ENCODE data around the gene BCL2L13.
"Not testable (repeated sequence)": the region's sequence is repeated elsewhere in the genome, so short reads cannot be mapped to it uniquely, and the experiment has no call there.

BCL2L13 gene

GRCh38 chr22:17728786-17729185 is 90.2 kb downstream of the BCL2L13 start:
- no peak for DNase-seq (ENCODE audit: low spot score)

GRCh38 chr22:17729561-17729960 is 91.0 kb downstream of the BCL2L13 start:
- DNase-seq (ENCODE audit: low spot score): no peak

- DNase-seq (ENCODE audit: low spot score): no peak
These were observed 93.8 kb downstream of the BCL2L13 start for GRCh38 chr22:17732251-17732854.

GRCh38 chr22:17733466-17733865 is 94.9 kb downstream of the BCL2L13 start:
- DNase-seq (ENCODE audit: low spot score): no peak

- DNase-seq (ENCODE audit: low spot score): no peak
These were observed 95.6 kb downstream of the BCL2L13 start for GRCh38 chr22:17734187-17734586.

GRCh38 chr22:17738386-17739128 is 100.0 kb downstream of the BCL2L13 start:
- no peak for DNase-seq (ENCODE audit: low spot score)

GRCh38 chr22:17739196-17739975 is 100.8 kb downstream of the BCL2L13 start:
- DNase-seq (ENCODE audit: low spot score): no peak

GRCh38 chr22:17741866-17742526 is 103.4 kb downstream of the BCL2L13 start:
- no peak for DNase-seq (ENCODE audit: low spot score)

GRCh38 chr22:17742527-17742902 is 104.0 kb downstream of the BCL2L13 start:
- DNase-seq (ENCODE audit: low spot score): peak; percentile 54

- DNase-seq (ENCODE audit: low spot score): no peak
These were observed 105.3 kb downstream of the BCL2L13 start for GRCh38 chr22:17743661-17744411.

GRCh38 chr22:17744430-17744829 is 105.9 kb downstream of the BCL2L13 start:
- DNase-seq (ENCODE audit: low spot score): no peak

GRCh38 chr22:17746916-17747315 is 108.4 kb downstream of the BCL2L13 start:
- no peak for DNase-seq (ENCODE audit: low spot score)

- no peak for DNase-seq (ENCODE audit: low spot score)
These were observed 110.2 kb downstream of the BCL2L13 start for GRCh38 chr22:17748555-17749353.

- DNase-seq (ENCODE audit: low spot score): no peak
These were observed 111.2 kb downstream of the BCL2L13 start for GRCh38 chr22:17749605-17750395.

GRCh38 chr22:17751596-17751995 is 113.0 kb downstream of the BCL2L13 start:
- DNase-seq (ENCODE audit: low spot score): no peak

GRCh38 chr22:17753401-17753989 is 114.9 kb downstream of the BCL2L13 start:
- no peak for DNase-seq (ENCODE audit: low spot score)

- no peak for DNase-seq (ENCODE audit: low spot score)
These were observed 115.8 kb downstream of the BCL2L13 start for GRCh38 chr22:17754233-17754925.

- no peak for DNase-seq (ENCODE audit: low spot score)
These were observed 122.6 kb downstream of the BCL2L13 start for GRCh38 chr22:17761138-17761488.

- DNase-seq (ENCODE audit: low spot score): not testable (repeated sequence)
These were observed 124.9 kb downstream of the BCL2L13 start for GRCh38 chr22:17763442-17763841.

Measured in CD4-positive, alpha-beta T cell treated with Interleukin-15 for 4 hours (primary cell).